Gastroesophageal sphincter (tissue), 3 donors: Measurements from ENCODE around the gene POU2AF1.

Experiments used
- EP300 ChIP-seq: sonication (generic); formaldehyde crosslinking; IDR thresholded peaks from one replicate; pipeline ENCODE4 v1.6.1; 2017; ENCODE audit warnings: antibody characterized with exemption, mild to moderate bottlenecking
- POLR2A ChIP-seq, 2 donors: fragments of 450-650 bp; IDR thresholded peaks; one replicate each; pipeline ENCODE4 v1.6.1; 2017; ENCODE audit warnings: antibody characterized with exemption in 2 of 2, mild to moderate bottlenecking in 2 of 2, moderate library complexity in 1 of 2
- POLR2AphosphoS5 ChIP-seq: sonication (generic); formaldehyde crosslinking; IDR thresholded peaks from one replicate; pipeline ENCODE4 v1.6.1; 2017; ENCODE audit warnings: antibody characterized with exemption
- TF ChIP-seq, protein P1 (sequence below), 4 experiments: fragments of 200-600 bp in 2 of 4; fragments of 450-650 bp in 2 of 4; sonication (generic) in 1 of 4; IDR thresholded peaks; one replicate each; pipeline ENCODE4 v1.5.1; 2017 to 2019; ENCODE audit warnings: antibody characterized with exemption in 4 of 4, mild to moderate bottlenecking in 2 of 4, moderate library complexity in 2 of 4

DNA sequence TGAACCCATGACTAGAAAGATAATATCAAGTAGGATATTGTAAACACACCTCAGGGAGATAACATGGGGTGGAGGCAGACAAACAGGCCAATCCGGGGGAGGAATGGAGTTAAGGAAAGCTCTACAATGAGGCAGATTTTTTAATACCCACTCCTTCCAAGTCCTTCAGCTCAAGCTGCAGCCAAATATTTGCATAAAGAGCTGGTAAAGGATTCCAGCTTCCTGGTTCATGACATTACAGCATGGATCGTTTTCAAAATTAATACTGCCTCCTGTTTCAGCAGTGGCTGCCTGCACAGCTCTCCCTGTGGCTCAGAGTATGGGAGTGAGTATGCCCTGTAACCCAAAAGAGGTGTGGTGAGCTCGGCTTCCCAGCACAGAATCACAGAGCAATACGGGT is 75.6 kb downstream of the POU2AF1 start:
- TF ChIP-seq, protein P1, sequence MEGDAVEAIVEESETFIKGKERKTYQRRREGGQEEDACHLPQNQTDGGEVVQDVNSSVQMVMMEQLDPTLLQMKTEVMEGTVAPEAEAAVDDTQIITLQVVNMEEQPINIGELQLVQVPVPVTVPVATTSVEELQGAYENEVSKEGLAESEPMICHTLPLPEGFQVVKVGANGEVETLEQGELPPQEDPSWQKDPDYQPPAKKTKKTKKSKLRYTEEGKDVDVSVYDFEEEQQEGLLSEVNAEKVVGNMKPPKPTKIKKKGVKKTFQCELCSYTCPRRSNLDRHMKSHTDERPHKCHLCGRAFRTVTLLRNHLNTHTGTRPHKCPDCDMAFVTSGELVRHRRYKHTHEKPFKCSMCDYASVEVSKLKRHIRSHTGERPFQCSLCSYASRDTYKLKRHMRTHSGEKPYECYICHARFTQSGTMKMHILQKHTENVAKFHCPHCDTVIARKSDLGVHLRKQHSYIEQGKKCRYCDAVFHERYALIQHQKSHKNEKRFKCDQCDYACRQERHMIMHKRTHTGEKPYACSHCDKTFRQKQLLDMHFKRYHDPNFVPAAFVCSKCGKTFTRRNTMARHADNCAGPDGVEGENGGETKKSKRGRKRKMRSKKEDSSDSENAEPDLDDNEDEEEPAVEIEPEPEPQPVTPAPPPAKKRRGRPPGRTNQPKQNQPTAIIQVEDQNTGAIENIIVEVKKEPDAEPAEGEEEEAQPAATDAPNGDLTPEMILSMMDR (IDR thresholded peaks at IDR 0.05) = no peak
- TF ChIP-seq POLR2A (IDR thresholded peaks at IDR 0.05) (no peak), EP300 (no peak), POLR2AphosphoS5 (no peak)
